Nephron (organoid): Measurements from ENCODE around the gene ADSS1.

ENCODE experiments used
- H3K27ac Mint-ChIP-seq, 3 experiments: 2 replicates each; pipeline ENCODE4 v1.8.0; 2020; ENCODE audit warnings: mixed read lengths in 3 of 3, mild to moderate bottlenecking in 2 of 3, moderate library complexity in 1 of 3
- H3K27me3 Mint-ChIP-seq: 2 replicates; pipeline ENCODE4 v1.8.0; 2021; ENCODE audit warnings: low read depth, mild to moderate bottlenecking, moderate library complexity, mixed read lengths
- H3K36me3 Mint-ChIP-seq: 2 replicates; pipeline ENCODE4 v1.8.0; 2020; ENCODE audit warnings: low read depth, mixed read lengths
- H3K4me1 Mint-ChIP-seq: 2 replicates; pipeline ENCODE4 v1.8.0; 2020; ENCODE audit warnings: mixed read lengths
- H3K4me3 Mint-ChIP-seq, 3 experiments: 2 replicates each; pipeline ENCODE4 v1.8.0; 2020; ENCODE audit warnings: mild to moderate bottlenecking in 3 of 3, mixed read lengths in 3 of 3, moderate library complexity in 2 of 3
- H3K9me3 Mint-ChIP-seq: 2 replicates; pipeline ENCODE4 v1.8.0; 2020; ENCODE audit warnings: mixed read lengths
- CTCF ChIP-seq, 3 experiments: fragments of 200-600 bp; sonication (generic); IDR thresholded peaks; one replicate each; pipeline ENCODE4 v1.5.0; 2021; ENCODE audit warnings: antibody characterized with exemption in 3 of 3; ENCODE audit not compliant: unreplicated experiment in 3 of 3

The ADSS1 gene

DNA sequence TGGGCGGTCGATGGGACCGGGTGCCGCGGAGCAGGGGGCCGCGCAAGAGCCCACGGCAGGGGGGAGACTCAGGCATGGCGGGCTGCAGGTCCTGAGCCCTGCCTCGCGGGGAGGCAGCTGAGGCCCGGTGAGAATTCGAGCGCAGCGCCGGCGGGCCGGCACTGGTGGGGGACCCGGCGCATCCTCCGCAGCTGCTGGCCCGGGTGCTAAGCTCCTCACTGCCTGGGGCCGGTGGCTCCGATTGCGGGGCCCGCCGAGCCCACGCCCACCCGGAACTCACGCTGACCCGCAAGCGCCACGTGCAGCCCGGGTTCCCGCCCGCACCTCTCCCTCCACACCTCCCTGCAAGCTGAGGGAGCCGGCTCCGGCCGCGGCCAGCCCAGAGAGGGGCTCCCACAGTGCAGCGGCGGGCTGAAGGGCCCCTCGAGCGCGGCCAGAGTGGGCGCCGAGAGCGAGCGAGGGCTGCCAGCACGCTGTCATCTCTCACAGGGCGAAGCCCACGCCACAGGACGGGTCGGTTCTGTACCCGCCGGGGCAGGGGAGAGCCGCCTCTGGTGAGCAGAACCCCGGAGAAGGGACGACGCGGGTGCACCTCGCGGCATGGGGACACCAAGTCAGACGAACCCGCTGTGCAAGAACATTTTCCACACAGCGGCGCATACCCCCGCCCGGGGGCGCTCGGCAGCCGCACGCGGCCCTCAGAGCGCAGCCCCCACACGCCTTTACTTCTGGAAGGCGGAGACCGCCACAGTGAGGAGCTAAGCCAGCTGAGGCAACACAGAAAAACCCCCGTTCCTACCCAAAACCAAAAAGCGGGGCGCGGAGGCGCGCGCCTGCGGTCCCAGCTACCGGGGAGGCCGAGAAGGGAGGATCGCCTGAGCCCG is 27.8 kb downstream of the ADSS1 start:
- Mint-ChIP-seq H3K36me3 (peaks cover 12% of the 10 kb centered on the region), H3K4me3 (peak overlapping the region; percentile 91 to 93 (median 93)), H3K27me3 (no peaks in the 10 kb centered on the region), H3K27ac (peak overlapping the region in 1 of 3 experiments; percentile 94), H3K9me3 (no peaks in the 10 kb centered on the region), H3K4me1 (peaks cover 44% of the 10 kb centered on the region)
- TF ChIP-seq CTCF (IDR thresholded peaks at IDR 0.05; ENCODE audit: unreplicated experiment in 3 of 3): no peak

GRCh38 chr14:104752423-104752734 is 28.4 kb downstream of the ADSS1 start:
- peaks cover 40% of the 10 kb centered on the region for H3K4me1 Mint-ChIP-seq
- H3K36me3 Mint-ChIP-seq: peaks cover 17% of the 10 kb centered on the region
- peak overlapping the region; percentile 87 to 96 (median 94) for H3K27ac Mint-ChIP-seq
- TF ChIP-seq CTCF (IDR thresholded peaks at IDR 0.05; ENCODE audit: unreplicated experiment in 3 of 3): no peak
- H3K27me3 Mint-ChIP-seq: no peaks in the 10 kb centered on the region
- peak overlapping the region; percentile 91 to 93 (median 93) for H3K4me3 Mint-ChIP-seq
- no peaks in the 10 kb centered on the region for H3K9me3 Mint-ChIP-seq

- Mint-ChIP-seq H3K27ac (peak within 1 kb of the TSS; percentile 87 to 96 (median 94)), H3K4me3 (peak within 1 kb of the TSS; percentile 91 to 93 (median 93)), H3K9me3 (no peaks in the 10 kb centered on the region), H3K36me3 (peaks cover 18% of the 10 kb centered on the region), H3K4me1 (peaks cover 37% of the 10 kb centered on the region), H3K27me3 (no peaks in the 10 kb centered on the region)
- TF ChIP-seq CTCF (IDR thresholded peaks at IDR 0.05; ENCODE audit: unreplicated experiment in 3 of 3): no peak
Measured at GRCh38 chr14:104752735-104753527, 28.9 kb downstream of the ADSS1 start, which contains the start of gene SIVA1. Gene SIVA1, plus strand, starts transcription at chr14:104753147. Its CDS starts 55 bp downstream, at chr14:104753202.

DNA sequence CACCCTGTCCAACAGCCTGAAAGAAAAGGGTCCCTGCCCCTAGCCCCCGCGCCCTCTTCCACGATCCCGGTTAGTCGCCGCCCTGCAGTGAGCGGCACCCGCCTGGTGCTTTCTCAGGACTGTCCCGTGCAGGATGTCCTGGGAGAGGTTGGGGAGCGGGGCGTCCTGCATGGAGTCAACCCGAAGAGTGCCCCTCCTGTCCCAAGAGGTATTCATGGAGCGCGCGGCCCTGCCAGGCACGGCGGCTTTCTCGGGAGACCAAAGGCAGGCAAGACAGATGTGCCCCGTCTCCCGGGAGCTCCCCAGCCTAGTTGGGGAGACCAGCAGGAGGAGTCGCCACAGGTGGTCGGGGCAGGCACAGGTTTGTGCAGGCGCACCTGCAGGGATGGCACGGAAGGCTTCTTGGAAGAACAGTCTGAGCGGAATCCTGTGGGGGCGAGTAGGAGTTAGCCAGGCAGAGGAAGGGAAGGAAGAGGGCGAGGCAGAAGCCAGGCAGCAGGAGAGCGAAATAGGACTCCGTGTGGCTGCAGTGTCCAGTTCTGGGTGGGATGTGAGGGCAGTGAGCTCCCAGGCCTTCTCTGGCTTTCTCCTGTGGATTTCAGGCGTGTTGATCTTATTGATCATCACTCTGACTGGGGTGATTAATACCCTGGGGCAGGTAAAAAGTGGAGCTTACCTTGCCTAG is 29.6 kb downstream of the ADSS1 start:
- peaks cover 30% of the 10 kb centered on the region for H3K4me1 Mint-ChIP-seq
- no peaks in the 10 kb centered on the region for H3K9me3 Mint-ChIP-seq
- peak overlapping the region in 2 of 3 experiments; percentile 68 to 69 for H3K27ac Mint-ChIP-seq
- H3K36me3 Mint-ChIP-seq: peaks cover 18% of the 10 kb centered on the region
- TF ChIP-seq CTCF (IDR thresholded peaks at IDR 0.05; ENCODE audit: unreplicated experiment in 3 of 3): no peak
- no peaks in the 10 kb centered on the region for H3K27me3 Mint-ChIP-seq
- peak overlapping the region; percentile 91 to 93 (median 93) for H3K4me3 Mint-ChIP-seq

GRCh38 chr14:104754213-104754851 is 30.3 kb downstream of the ADSS1 start:
- peaks cover 24% of the 10 kb centered on the region for H3K36me3 Mint-ChIP-seq

More at GRCh38 chr14:104754213-104754851, 30.3 kb downstream of the ADSS1 start:
- Mint-ChIP-seq H3K4me1 (peaks cover 23% of the 10 kb centered on the region), H3K4me3 (peak overlapping the region; percentile 91 to 93 (median 93)), H3K27ac (peak overlapping the region in 2 of 3 experiments; percentile 68 to 69), H3K9me3 (no peaks in the 10 kb centered on the region), H3K27me3 (no peaks in the 10 kb centered on the region)
- no peak for TF ChIP-seq CTCF (IDR thresholded peaks at IDR 0.05; ENCODE audit: unreplicated experiment in 3 of 3)
